Astrocyte (in vitro differentiated cells and primary cell): Measurements from ENCODE around the gene KRTAP12-2.

ENCODE experiments used
- CTCF ChIP-seq: IDR thresholded peaks from 2 replicates; pipeline ENCODE4 v1.5.1; 2011; ENCODE audit warnings: low read depth, mild to moderate bottlenecking, inconsistent platforms, low read length, moderate library complexity; ENCODE audit not compliant: insufficient read depth
- EZH2 ChIP-seq: IDR thresholded peaks from 2 replicates; pipeline ENCODE4 v1.6.1; 2012; ENCODE audit warnings: mild to moderate bottlenecking, low read length, inconsistent platforms; ENCODE audit not compliant: insufficient read depth

GRCh38 chr21:44710756-44711326 lies 44.1 kb upstream of the KRTAP12-2 start:
- no peak for TF ChIP-seq CTCF
- peak; percentile 33 for TF ChIP-seq EZH2
